ENCODE results near the gene PDGFD.

The PDGFD gene

GRCh38 chr11:103936059-103936458, 227.9 kb downstream of the PDGFD start:
- no peak overlapping the region for H3K9ac ChIP-seq (ENCODE audit: low read length)
- H3K27me3 ChIP-seq (replicated peaks; ENCODE audit: control insufficient read depth, insufficient read depth, low read length), result no peaks in the 10 kb centered on the region
- H3K36me3 ChIP-seq (ENCODE audit: control insufficient read depth, insufficient read depth, low read length, severe bottlenecking), result no peaks in the 10 kb centered on the region
- no peak for DNase-seq (ENCODE audit: low read depth)
- H3K4me3 ChIP-seq (ENCODE audit: low read length), result no peak overlapping the region
- no peaks in the 10 kb centered on the region for H3K9me3 ChIP-seq (ENCODE audit: control insufficient read depth, low read length)
- peaks cover 22% of the 10 kb centered on the region for H3K4me1 ChIP-seq (ENCODE audit: control insufficient read depth, insufficient read depth, low read length)

DNA sequence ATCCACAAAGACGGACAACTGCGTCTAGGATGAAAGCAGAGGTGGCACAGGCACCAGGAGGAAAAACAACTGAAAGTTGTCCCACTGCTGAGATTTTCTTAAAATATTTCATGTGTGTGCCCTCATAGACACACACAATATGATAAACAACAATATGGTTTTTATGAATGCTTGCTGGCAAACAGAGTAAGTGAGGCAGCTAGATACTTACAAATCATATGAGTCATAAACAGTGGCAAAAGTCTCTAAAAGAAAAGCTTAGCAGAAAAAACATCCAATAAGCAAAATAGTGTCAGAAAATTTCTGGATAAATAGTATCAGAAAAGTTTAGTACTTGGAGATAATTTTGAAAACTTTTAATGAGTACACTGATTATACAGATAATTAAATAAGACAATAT, 228.7 kb downstream of the PDGFD start:
- no peaks in the 10 kb centered on the region for H3K9me3 ChIP-seq (ENCODE audit: control insufficient read depth, low read length)
- peaks cover 16% of the 10 kb centered on the region for H3K4me1 ChIP-seq (ENCODE audit: control insufficient read depth, insufficient read depth, low read length)
- no peaks in the 10 kb centered on the region for H3K27me3 ChIP-seq (replicated peaks; ENCODE audit: control insufficient read depth, insufficient read depth, low read length)
- H3K36me3 ChIP-seq (ENCODE audit: control insufficient read depth, insufficient read depth, low read length, severe bottlenecking), result no peaks in the 10 kb centered on the region
- H3K9ac ChIP-seq (ENCODE audit: low read length), result no peak overlapping the region
- no peak for DNase-seq (ENCODE audit: low read depth)
- H3K4me3 ChIP-seq (ENCODE audit: low read length), result no peak overlapping the region

GRCh38 chr11:103929170-103929903, 234.6 kb downstream of the PDGFD start:
- Histone ChIP-seq H3K9me3 (ENCODE audit: control insufficient read depth, low read length) (no peaks in the 10 kb centered on the region), H3K4me3 (ENCODE audit: low read length) (no peak overlapping the region), H3K9ac (ENCODE audit: low read length) (no peak overlapping the region), H3K36me3 (ENCODE audit: control insufficient read depth, insufficient read depth, low read length, severe bottlenecking) (no peaks in the 10 kb centered on the region), H3K27me3 (replicated peaks; ENCODE audit: control insufficient read depth, insufficient read depth, low read length) (no peaks in the 10 kb centered on the region), H3K4me1 (ENCODE audit: control insufficient read depth, insufficient read depth, low read length) (peaks cover 10% of the 10 kb centered on the region)
- DNase-seq (ENCODE audit: low read depth), result no peak

DNA sequence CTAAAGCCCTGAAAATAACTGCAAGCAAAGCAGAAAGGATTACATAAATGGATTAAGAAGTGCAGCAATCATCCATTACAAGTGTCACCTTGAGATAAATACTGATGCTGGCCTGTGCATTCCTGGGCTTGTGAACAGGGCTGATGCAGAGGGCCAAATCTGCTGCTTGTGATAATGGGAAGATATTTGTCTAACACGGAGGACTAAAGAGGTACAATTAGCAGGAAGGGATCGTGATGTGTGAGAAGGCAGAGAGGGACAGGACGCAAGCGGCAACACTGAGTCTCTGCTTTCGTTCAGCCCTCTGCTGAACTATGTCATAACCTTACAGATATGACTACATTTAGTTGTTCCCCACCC, 235.2 kb downstream of the PDGFD start:
- H3K36me3 ChIP-seq (ENCODE audit: control insufficient read depth, insufficient read depth, low read length, severe bottlenecking), result no peaks in the 10 kb centered on the region
- DNase-seq (ENCODE audit: low read depth), result no peak
- H3K9ac ChIP-seq (ENCODE audit: low read length), result no peak overlapping the region
- no peaks in the 10 kb centered on the region for H3K9me3 ChIP-seq (ENCODE audit: control insufficient read depth, low read length)
- no peaks in the 10 kb centered on the region for H3K27me3 ChIP-seq (replicated peaks; ENCODE audit: control insufficient read depth, insufficient read depth, low read length)
- H3K4me3 ChIP-seq (ENCODE audit: low read length), result no peak overlapping the region
- peaks cover 13% of the 10 kb centered on the region for H3K4me1 ChIP-seq (ENCODE audit: control insufficient read depth, insufficient read depth, low read length)

GRCh38 chr11:103928040-103928801, 235.7 kb downstream of the PDGFD start:
- Histone ChIP-seq H3K36me3 (ENCODE audit: control insufficient read depth, insufficient read depth, low read length, severe bottlenecking) (no peaks in the 10 kb centered on the region), H3K27me3 (replicated peaks; ENCODE audit: control insufficient read depth, insufficient read depth, low read length) (no peaks in the 10 kb centered on the region), H3K9ac (ENCODE audit: low read length) (no peak overlapping the region), H3K9me3 (ENCODE audit: control insufficient read depth, low read length) (no peaks in the 10 kb centered on the region), H3K4me3 (ENCODE audit: low read length) (no peak overlapping the region), H3K4me1 (ENCODE audit: control insufficient read depth, insufficient read depth, low read length) (peaks cover 13% of the 10 kb centered on the region)
- DNase-seq (ENCODE audit: low read depth), result no peak

DNA sequence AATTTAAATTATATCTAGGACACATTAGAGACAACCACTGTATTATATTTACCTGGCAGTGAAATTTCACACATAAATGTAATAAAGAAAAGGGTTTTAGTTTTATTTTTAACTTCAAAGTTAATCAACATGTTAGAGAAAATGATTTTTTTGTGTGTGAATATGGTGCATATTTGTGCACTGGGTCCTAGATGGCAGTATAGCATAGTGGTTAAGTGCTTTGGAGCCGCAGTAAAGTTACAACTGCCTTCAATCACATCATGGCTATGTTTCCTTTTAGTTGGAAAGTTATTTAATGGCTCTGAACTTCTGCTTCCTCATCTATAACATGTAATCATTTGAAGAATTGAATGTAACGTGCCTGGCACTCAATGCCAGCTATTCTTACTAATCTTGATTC, 236.4 kb downstream of the PDGFD start:
- H3K9ac ChIP-seq (ENCODE audit: low read length), result no peak overlapping the region
- no peak overlapping the region for H3K4me3 ChIP-seq (ENCODE audit: low read length)
- DNase-seq (ENCODE audit: low read depth), result peak; percentile 57
- H3K4me1 ChIP-seq (ENCODE audit: control insufficient read depth, insufficient read depth, low read length), result peaks cover 13% of the 10 kb centered on the region
- H3K27me3 ChIP-seq (replicated peaks; ENCODE audit: control insufficient read depth, insufficient read depth, low read length), result no peaks in the 10 kb centered on the region
- H3K36me3 ChIP-seq (ENCODE audit: control insufficient read depth, insufficient read depth, low read length, severe bottlenecking), result no peaks in the 10 kb centered on the region
- H3K9me3 ChIP-seq (ENCODE audit: control insufficient read depth, low read length), result no peaks in the 10 kb centered on the region

DNA sequence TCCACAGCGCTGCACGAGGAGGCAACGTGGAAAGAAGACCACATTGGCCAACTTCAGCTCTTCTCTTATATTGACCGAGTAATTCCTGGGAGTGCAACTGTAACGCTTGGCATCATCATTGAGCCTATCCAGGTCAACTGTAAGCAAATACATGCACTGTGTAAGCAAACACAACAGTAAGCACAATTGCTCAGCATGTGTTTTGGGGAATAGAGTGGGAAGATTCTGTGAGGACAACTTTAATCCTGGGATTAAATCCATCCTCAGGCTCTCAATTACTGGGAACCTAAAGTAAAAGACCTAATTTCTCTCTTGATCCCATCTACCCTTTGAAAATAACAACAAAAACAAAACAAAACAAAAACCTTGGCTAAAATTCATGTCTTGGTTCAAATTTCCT, 237.0 kb downstream of the PDGFD start:
- Histone ChIP-seq H3K36me3 (ENCODE audit: control insufficient read depth, insufficient read depth, low read length, severe bottlenecking) (no peaks in the 10 kb centered on the region), H3K4me3 (ENCODE audit: low read length) (no peak overlapping the region), H3K27me3 (replicated peaks; ENCODE audit: control insufficient read depth, insufficient read depth, low read length) (no peaks in the 10 kb centered on the region), H3K9ac (ENCODE audit: low read length) (no peak overlapping the region), H3K4me1 (ENCODE audit: control insufficient read depth, insufficient read depth, low read length) (peaks cover 13% of the 10 kb centered on the region), H3K9me3 (ENCODE audit: control insufficient read depth, low read length) (no peaks in the 10 kb centered on the region)
- DNase-seq (ENCODE audit: low read depth), result no peak

- H3K4me1 ChIP-seq (ENCODE audit: control insufficient read depth, insufficient read depth, low read length), result peaks cover 21% of the 10 kb centered on the region
- no peak overlapping the region for H3K9ac ChIP-seq (ENCODE audit: low read length)
- no peak overlapping the region for H3K4me3 ChIP-seq (ENCODE audit: low read length)
- no peaks in the 10 kb centered on the region for H3K36me3 ChIP-seq (ENCODE audit: control insufficient read depth, insufficient read depth, low read length, severe bottlenecking)
- H3K27me3 ChIP-seq (replicated peaks; ENCODE audit: control insufficient read depth, insufficient read depth, low read length), result no peaks in the 10 kb centered on the region
- no peaks in the 10 kb centered on the region for H3K9me3 ChIP-seq (ENCODE audit: control insufficient read depth, low read length)
- peak; percentile 45 for DNase-seq (ENCODE audit: low read depth)
Measured at GRCh38 chr11:103924166-103925013, 239.6 kb downstream of the PDGFD start.

GRCh38 chr11:103923451-103923931, 240.5 kb downstream of the PDGFD start:
- Histone ChIP-seq H3K27me3 (replicated peaks; ENCODE audit: control insufficient read depth, insufficient read depth, low read length) (no peaks in the 10 kb centered on the region), H3K9me3 (ENCODE audit: control insufficient read depth, low read length) (no peaks in the 10 kb centered on the region), H3K4me1 (ENCODE audit: control insufficient read depth, insufficient read depth, low read length) (peaks cover 21% of the 10 kb centered on the region), H3K36me3 (ENCODE audit: control insufficient read depth, insufficient read depth, low read length, severe bottlenecking) (no peaks in the 10 kb centered on the region), H3K9ac (ENCODE audit: low read length) (no peak overlapping the region), H3K4me3 (ENCODE audit: low read length) (no peak overlapping the region)
- DNase-seq (ENCODE audit: low read depth), result no peak

DNA sequence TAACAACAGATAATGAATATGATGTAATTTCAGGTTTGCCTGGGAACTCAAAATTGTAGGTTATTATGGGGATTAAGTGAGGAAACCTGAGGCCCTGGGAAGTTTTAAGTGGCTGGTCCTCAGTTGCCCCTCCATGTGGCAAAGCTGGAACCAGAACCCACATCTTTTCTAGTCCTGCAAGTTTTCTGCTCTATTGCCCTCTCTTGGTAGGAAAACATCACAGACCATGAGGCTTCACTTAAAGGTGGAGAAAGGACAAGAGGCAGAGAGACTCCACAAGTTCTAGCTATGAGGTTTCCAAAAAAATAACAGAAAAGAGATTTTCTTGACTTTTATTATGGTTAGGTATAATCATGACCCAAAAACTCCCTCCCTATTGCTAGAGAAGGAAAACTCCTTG, 243.0 kb downstream of the PDGFD start:
- H3K27me3 ChIP-seq (replicated peaks; ENCODE audit: control insufficient read depth, insufficient read depth, low read length), result no peaks in the 10 kb centered on the region
- DNase-seq (ENCODE audit: low read depth), result no peak

DNA sequence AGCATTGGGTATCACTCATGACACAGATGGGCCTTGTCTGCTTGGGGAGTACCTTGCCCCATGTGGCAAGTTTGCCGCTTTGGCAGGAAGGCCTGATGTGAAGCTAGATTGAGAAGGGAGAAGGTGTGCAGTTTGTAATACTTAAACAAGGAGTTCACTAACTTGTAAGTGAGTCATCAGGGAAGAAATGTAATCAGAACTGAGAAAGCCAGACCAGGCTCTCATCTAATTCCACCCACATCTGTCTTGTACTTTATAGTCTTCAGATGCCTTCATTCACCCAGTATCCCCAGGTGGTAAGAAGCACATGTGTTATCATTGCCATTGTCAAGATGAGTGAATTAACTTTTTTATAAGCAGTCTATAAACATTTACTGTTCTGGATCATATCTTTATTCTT, 243.5 kb downstream of the PDGFD start:
- H3K36me3 ChIP-seq (ENCODE audit: control insufficient read depth, insufficient read depth, low read length, severe bottlenecking), result no peaks in the 10 kb centered on the region
- peak; percentile 40 for DNase-seq (ENCODE audit: low read depth)
- H3K27me3 ChIP-seq (replicated peaks; ENCODE audit: control insufficient read depth, insufficient read depth, low read length), result no peaks in the 10 kb centered on the region
- no peak overlapping the region for H3K9ac ChIP-seq (ENCODE audit: low read length)
- no peaks in the 10 kb centered on the region for H3K9me3 ChIP-seq (ENCODE audit: control insufficient read depth, low read length)
- H3K4me3 ChIP-seq (ENCODE audit: low read length), result no peak overlapping the region
- H3K4me1 ChIP-seq (ENCODE audit: control insufficient read depth, insufficient read depth, low read length), result peaks cover 14% of the 10 kb centered on the region

More for the DNA sequence above, 243.0 kb downstream of the PDGFD start:
- Histone ChIP-seq H3K9ac (ENCODE audit: low read length) (no peak overlapping the region), H3K36me3 (ENCODE audit: control insufficient read depth, insufficient read depth, low read length, severe bottlenecking) (no peaks in the 10 kb centered on the region), H3K4me1 (ENCODE audit: control insufficient read depth, insufficient read depth, low read length) (peaks cover 14% of the 10 kb centered on the region), H3K4me3 (ENCODE audit: low read length) (no peak overlapping the region), H3K9me3 (ENCODE audit: control insufficient read depth, low read length) (no peaks in the 10 kb centered on the region)

Data from adipocyte (in vitro differentiated cells).